Stimulated activated CD8-positive, alpha-beta memory T cell treated with anti-CD3 and anti-CD28 coated beads, Interleukin-4, amount 100 ng/mL, for 48 hours (primary cell): ENCODE measurements around the gene NLRP1.
A peak's percentile ranks its signal among the peaks of the same experiment; 100 is the strongest.

ENCODE experiments used
- DNase-seq: peaks from one replicate; pipeline ENCODE4 v3.0.0-alpha.2; 2020

NLRP1 gene

DNA sequence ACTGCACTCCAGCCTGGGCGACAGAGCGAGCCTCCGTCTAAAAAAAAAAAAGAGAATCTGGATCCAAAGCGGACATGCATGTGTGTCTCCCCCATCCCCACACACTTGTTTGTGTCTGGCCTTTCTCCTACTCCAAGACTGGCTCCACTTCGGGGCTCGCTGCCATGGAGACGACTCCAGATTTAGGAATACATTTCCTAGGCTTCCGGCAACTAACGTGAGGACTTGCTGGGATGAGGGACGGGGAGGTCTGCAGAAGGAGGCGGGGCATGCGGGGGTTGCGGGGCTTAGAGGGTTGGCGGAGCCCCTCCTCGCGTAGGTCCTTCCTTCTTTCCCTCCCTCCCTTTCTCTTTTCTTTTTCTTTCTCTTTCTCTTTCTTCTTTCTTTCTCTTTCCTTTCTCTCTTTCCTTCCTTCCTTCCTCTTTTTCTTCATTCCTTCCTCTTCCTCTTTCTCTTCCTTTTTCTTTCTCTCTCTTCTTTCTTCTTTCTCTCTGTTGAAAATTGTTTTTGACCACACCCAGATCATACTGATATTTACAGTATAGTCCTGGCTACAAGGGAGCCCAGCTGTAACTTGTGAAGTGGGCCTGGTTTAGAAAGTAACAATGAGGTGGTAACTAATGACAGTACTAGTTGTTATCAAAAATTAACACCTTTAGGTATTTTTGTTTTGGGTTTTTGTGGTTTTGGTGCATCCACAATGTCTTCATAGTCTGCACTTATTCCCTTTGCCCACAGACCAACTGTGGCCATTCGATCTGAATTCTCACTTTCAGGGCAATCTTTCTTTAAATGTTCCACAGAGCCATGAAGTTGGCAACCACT lies 72.7 kb downstream of the NLRP1 start:
- no peak for DNase-seq

DNA sequence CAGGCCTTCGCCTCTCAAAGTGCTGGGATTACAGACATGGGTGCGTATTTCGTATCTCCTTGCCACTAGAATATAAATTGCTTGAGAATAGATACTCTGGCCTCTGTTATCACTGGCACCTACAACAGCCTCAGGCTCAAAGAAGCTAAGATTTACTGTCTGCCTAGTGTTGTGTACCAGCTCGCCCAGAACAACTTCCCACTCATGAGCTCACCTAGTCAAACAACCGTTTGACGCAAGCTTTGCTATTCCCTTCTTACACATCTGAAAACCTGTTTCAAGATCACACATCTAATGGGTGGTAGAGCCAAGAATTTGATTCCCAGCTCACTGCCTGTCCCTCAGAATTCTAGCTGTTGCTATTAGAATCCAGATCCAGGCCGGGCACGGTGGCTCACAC lies 73.5 kb downstream of the NLRP1 start:
- no peak for DNase-seq

DNA sequence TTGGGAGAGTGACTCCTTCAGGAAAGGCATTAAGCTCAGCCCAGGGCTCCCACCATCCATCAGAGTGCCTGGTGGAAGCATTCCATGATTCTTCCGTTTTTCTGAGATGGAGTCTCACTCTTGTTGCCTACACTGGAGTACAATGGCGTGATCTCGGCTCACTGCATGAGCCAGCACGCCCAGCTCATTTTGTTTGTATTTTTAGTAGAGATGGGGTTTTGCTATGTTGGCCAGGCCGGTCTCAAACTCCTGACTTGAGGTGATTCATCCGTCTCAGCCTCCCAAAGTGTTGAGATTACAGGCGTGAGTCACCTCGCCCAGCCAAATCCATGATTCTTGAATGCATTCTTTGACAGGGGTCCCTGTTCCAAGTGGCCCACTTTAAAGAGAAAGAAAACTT lies 74.8 kb downstream of the NLRP1 start:
- DNase-seq = no peak

DNA sequence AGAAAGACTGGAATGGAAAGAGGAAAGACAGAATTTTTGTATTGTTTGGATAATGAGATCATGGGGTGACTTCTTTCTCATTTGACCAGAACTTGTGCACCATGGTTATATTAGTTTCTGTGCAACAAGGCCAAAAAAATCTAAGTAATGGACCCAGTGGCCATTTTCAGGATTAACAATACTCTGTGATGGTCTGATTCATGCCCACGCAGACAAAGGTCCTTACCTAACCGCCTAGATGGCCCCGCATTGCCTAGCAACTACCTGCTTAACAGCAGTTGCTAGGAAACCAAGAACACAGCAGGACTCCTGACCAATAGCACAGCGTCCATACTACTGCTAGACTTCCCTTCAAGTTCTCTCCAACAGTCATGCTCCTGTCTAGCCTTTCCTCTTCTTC lies 75.5 kb downstream of the NLRP1 start:
- DNase-seq = no peak

DNA sequence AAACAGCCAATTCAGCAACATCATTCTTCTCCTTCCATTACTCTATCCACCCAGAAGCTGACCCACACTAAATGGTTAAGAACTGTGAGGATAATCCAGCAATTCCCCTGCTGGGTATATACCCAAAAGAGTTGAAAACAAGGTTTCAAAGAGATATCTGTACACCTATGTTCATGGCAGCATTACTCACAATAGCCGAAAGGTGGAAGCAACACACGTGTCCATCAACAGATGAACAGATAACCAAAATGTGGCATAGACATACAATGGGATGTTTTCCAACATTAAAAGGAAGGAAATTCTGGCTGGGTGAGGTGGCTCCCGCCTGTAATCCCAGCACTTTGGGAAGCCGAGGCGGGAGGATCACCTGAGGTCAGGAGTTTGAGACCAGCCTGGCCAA lies 78.0 kb downstream of the NLRP1 start:
- DNase-seq = no peak

DNA sequence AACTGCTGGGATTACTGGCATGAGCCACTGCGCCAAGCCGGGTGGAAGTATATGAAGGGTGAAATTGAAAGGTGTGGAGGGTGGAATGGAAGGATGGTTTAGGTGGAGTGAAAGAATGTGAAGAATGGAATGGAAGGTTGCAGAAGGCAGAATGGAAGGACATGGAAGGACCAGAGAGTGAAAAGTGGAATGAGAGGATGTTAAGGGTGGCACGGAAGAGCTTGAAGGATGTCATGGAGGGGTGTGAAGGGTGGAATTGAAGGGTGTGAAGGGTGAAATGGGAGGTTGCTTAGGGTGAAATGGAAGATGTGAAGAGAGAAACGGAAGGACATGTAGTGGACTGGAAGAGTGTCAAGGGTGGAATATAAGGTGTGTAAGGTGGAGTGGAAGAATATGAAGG lies 81.8 kb downstream of the NLRP1 start:
- DNase-seq = no peak

DNA sequence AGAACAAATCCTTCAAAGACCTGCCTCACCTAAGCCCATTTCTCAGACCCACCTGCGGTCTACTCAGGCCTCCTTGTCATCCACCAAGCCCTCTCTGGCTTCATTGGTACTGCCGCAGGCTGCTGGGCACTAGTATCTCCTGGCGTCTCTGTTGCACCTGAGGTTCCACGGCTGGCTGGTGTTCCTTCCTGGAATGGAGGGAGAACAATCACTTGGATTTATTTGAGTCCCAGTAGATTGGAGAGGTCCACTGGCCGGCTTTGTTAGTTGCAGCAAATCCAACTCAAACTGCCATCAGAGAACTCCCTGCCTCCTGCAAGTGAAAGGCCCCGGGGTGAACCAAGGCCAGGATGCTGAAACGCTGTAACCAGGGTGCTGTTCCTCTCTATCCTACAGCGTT lies 82.6 kb downstream of the NLRP1 start:
- no peak for DNase-seq

DNA sequence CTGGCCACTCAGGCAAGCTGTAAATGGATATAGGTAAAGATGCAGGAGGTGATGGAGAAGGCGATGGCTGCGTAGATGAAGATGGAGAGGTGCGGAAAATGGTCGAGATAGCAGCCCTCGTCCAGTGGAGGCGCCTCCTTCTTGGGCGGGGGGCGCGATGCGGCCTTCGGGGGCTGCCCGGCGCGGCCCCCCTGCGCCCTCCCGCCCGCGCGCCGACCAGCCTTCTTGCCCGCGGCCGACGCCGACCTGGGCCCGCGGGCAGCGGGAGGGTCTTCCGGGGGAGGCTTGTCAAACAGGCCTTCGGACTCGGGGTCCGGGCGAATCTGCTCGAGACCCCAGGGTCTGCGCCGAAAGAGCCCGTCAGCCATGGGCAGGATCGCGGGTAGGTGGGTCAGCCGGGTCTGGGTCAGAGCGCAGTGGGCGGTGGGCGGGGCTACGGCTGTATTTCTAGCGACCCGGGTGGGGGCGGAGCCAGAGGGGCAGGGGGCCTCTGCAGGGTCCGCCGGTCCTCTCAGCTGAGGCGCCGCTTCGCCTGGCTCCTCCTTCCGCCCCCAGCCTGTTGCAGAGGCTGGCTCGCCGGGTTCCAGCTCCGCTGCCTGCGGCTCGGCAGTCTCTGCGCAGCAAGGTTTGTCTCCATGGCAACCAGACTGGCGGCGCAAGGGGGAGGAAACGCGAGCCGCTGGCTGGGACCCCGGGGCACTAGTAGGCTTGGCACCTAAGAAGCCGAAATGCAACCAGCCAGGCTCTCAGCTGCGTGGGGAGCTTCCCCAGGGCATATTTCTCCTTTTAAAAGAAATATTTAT lies 83.5 kb downstream of the NLRP1 start:
- peak; percentile 82 for DNase-seq

DNA sequence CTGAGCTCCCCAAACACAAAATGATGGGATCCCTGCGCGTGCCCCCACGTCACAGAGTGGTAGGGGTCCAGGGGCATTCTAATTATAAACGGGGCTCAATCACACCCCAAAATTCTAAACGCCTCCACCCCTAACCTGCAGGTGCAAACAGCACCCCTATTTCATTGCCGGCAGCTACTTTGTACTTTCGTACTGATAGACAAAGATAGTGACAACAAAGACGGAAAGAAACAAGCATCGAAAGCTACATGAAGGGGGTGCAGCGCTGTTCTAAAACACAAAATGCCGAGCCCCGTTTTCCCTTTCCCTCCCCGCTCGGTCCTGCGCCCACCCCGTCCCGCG lies 84.1 kb downstream of the NLRP1 start:
- DNase-seq = peak; percentile 38

DNA sequence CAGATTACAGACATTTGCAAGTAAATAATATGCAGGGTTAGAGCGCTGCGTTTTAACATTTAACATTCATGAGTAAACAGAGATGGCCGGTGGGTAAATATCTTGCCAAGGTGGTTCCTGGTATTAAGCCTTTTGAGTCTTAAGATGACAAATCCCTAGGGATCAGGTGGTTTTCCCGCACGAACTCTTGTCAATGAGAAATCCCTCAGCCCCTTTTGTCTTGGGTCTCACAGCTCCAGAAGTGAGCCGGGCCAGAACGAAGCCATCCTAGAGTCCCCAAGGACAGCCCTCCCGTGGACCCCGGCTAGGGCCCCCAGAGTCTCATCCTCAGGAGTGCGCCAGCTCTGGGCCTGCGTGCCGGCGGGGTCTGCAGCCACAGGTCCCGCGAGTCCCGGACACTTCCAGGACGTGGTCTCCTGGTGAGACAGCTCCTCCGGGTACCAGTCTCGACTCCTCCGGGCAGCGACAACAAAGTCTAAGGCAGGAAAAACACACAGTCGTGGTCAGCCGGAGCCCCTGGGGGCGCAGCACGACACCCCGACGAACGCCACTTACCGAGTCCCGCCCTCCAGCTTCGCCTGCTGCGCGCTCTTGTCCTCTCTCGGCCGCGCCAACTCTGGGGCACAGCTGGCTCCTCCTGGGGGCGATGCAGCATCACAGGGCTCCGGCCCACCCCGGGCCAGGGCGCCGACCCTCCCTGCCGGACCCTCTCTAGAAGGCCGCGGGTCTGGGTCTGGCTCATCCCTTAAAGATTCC lies 84.7 kb downstream of the NLRP1 start:
- no peak for DNase-seq

DNA sequence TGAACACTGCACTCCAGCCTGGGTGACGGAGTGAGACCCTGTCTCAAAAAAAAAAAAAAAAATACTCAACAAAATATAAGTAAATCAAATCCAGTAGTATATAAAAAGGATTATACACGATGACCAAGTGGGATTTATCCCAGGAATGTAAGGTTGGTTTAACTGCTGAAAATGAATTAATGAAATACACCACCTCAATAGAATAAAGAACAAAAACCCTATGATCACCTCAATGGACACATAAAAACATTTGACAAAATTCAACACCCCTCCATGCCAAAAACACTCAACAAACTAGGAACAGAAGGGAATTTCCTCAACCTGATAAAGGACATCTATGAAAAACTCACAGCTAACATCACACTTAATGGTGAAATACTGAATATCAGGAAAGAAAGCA lies 91.3 kb downstream of the NLRP1 start:
- no peak for DNase-seq

DNA sequence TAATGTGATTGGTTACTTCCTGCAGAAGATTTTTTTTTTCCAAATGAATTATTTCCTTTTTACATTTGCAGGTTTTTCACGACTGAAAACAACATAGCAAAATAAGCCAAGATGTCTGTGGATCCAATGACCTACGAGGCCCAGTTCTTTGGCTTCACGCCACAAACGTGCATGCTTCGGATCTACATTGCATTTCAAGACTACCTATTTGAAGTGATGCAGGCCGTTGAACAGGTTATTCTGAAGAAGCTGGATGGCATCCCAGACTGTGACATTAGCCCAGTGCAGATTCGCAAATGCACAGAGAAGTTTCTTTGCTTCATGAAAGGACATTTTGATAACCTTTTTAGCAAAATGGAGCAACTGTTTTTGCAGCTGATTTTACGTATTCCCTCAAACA lies 95.6 kb downstream of the NLRP1 start:
- DNase-seq = no peak

DNA sequence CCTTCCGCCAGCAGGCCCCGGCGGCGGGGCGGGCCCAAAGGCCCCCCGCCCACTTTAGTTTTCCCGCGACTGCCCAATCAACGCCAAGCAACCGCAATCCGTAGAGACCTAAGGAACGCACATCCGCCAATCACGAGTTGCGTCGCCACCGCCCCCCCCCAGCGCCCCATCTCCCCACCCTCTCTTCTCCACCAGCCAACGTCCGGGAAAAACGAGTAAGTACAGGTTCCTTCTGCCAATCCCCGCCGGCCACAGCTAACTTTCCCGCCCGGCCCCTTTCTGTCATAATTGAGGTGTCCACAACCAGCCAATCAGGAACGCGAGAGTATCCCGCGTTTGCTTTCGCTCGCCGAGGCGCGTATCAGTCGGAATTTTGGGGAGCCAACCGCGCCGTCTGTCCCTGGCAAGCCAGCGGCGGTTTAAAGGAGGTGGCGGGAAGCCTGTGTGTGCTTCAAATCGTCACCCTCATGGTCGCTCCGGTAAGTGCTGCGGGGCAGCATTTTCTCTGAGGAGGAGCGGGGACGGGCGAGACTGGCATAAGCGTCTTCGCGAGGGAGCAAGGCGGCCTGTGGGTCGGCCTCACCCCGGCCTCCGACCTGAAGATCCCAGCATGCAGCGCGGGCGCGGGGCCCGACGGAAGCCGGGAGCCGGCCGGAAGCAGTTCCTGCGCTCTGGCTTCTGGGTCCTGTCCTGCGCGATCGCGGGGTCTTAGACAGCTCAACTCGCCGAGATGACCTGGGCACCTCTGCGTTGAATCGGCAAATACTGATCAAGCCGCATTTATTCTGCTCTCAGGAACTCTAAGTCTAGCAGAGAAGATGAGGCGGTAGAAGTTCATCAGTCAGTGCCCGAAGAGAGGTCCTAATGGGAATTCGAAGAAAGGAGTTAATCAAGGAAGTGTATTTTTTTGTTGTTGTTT lies 97.8 kb downstream of the NLRP1 start, which contains the start of gene MIS12:
MIS12 (plus strand) TSS at position 361 of the 919 bp plus-strand sequence. CDS start 2,297 bp downstream, outside the sequence.
- peak; percentile 97 for DNase-seq

DNA sequence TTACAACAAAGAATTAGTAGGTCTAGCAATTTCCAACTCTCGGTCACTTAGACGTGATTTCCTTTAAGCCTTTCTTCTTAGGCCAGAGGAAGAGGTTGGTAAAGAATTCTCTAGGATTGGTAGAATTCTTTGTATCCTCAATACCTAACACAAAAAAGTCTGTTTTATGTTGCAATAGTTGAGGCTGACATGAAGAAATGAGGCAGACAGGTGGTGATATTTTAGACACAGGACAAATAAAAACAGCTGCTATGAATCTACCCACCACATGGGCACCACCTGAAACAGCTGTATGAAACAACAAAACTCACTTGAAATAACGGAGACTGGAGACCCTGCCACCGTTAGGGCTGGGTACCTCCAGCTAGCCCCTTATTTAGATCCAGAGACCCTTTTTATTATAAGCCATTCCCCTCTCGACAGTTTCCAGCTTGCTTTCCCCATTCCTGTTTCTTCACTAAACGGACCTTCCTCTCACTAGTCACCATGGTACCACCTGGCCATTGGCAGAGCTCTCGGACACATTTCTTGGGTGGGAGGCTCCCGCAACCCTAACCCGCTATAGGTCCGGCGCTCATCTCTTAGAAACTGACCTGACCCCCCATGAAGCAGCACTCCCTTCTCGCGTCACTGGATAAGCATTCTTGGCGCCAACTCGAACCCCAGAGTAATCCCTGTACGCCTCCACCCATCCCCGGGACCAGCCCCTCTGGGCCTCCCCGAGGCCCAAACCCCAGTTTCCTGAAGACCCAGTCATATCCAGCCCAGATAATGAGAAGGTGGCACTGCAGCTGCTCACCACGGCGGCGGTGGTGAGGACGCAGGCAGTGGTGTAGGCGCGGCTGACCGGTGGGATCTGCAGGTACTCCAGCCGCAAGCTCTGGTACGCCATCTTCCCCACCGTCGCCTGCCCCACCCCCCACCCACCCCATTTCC lies 98.8 kb downstream of the NLRP1 start, which contains the start of gene DERL2:
DERL2 (minus strand) TSS at position 909 of the 936 bp plus-strand sequence; CDS start at position 892, 17 bp downstream.
- DNase-seq = no peak

DNA sequence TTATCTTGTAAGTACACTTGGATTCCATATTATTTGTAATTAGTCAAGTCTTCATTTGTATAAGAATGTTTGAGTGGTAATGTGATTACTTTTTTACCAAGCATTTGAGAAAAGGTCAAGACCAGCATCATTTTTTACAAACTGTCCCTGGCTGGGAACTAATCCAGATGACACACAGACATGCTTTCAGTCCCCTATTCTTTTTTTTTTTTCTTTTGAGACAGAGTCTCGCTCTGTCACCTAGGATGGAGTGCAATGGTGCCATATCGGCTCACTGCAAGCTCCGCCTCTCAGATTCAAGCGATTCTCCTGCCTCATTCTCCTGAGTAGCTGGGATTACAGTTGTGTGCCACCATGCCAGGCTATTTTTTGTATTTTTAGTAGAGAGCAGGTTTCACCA lies 102.9 kb downstream of the NLRP1 start:
- no peak for DNase-seq

DNA sequence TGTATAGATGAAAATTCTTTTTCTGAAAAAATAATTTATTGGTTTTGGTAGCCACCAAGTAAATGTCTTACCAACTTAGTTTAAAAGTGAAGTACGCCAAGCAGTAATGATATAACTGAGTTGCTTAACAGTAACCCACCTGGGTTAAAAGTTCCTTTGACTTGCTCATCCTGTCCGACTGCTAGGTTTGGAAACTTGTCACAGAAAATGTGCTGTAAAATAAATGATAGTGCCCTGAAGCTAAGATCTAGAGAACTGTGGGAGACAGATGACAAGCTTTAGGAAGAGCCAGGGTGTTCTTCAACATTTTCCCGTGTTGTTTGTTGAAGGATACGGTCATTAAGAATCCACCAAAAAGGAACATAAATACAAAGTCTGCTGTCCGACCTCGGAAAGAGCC lies 103.3 kb downstream of the NLRP1 start:
- DNase-seq = no peak

DNA sequence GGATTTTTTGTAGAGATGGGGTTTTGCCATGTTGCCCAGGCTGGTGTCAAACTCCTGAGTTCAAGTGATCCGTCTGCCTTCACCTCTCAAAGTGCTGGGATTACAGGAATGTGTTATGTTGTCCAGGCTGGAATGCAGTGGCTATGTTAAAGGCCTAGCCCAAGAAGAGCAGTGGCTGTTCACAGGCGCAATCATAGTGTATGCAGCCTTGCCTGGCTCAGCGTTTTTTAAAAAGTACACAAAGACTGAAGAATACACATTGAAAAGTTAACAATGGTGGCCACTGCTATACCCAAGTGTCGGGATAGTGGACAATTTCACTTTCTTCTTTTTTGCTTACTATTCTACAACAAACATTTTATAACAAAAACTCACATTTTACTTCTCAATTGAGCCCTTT lies 105.3 kb downstream of the NLRP1 start:
- DNase-seq = no peak

DNA sequence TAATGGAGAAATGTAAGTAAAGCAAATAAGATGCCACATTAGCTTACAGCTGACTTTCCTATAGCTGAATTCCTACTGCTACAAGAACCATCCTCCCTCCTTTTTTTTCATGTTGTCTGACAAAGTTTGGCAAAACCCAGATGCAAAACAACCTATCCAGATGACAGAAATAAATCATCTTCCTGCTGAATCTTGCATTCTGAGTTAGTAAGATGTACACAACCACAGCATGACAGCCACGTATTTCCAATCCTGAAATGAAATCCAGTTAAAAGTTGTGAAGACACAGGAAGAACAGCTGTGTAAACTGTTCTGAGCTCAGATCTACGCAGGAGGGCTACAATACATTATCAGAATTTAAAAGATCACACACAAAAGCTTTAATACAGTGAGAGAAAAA lies 110.4 kb downstream of the NLRP1 start:
- no peak for DNase-seq

DNA sequence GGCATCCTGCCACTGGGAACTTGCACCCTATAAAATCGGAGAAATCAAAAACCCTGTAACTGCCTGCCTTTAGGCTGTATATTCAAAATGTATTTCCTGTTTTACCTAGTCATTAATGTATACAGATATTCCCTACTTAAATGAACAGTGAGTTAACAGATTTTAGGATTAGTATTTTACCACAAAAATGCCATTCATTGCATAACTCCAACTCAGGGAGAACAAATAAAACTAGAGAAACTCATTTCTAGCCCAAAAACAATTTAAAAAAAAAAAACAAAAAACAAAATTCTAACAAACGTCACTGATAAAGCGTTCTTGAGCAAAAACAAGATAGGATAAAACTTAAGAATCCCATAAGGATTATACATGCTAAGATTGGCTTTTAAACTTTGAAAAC lies 111.8 kb downstream of the NLRP1 start:
- DNase-seq = no peak

DNA sequence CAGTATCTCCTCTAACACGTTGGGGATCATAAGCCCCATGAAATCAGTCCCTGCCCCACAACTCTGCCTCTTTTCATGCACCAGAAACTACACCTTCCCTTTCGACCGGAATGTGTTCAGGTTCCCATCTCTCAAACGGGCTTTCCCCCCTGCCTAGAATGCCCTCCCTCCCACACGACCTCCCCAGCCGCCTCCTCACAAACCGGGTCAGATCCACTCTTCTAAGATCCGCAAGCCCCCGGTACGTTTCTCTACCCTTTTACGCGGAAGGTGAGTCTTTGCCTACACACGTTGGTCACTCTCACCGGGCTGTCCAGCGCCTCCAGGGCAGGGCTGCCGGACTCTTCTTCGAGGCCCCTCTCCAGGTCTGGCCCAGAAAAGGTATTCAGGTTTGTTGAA lies 116.2 kb downstream of the NLRP1 start:
- DNase-seq = peak; percentile 37

DNA sequence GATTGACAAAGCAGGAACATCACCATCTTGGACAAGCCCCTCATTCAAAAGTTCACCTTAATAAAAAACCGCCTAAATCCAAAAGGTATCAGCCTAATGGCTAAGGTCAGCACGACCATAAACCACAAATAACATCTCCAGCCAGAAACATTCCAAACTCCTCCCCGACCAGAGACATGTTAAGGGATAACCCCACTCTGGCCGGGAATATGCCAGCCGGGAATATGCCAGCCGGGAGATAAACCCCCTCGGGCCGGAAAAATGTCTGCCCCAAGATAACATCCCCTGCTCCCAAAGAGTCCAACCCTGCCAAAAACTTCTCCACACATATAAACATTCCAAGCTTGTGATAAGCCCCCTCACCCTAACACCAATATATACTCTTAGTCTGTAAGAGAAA lies 116.9 kb downstream of the NLRP1 start:
- no peak for DNase-seq
